Hepatocyte (in vitro differentiated cells): Measurements from ENCODE around the gene CMTR1. TPM values are rescaled to one million over a fixed set of nuclear protein-coding genes. Genes with fewer than 3 reads are reported as not detected.
A peak's percentile ranks its signal among the peaks of the same experiment; 100 is the strongest.

Experiments used
- DNase-seq: peaks from one replicate; pipeline ENCODE4 v3.0.0-alpha.2; 2016; ENCODE audit warnings: low spot score
- H2AFZ ChIP-seq: fragments of 200-600 bp; sonication (generic); 2 replicates; pipeline ENCODE4 v1.6.0; 2016; ENCODE audit warnings: antibody characterized with exemption, mild to moderate bottlenecking
- H3K27ac ChIP-seq: fragments of 200-600 bp; sonication (generic); 2 replicates; pipeline ENCODE4 v1.5.1; 2016; ENCODE audit warnings: mild to moderate bottlenecking
- H3K27me3 ChIP-seq: fragments of 200-600 bp; sonication (generic); 2 replicates; pipeline ENCODE4 v1.6.1; 2016
- H3K36me3 ChIP-seq: fragments of 200-600 bp; sonication (generic); replicated peaks from 2 replicates; pipeline ENCODE4 v1.5.1; 2016; ENCODE audit warnings: low read depth; ENCODE audit not compliant: insufficient read depth
- H3K4me1 ChIP-seq: fragments of 200-600 bp; sonication (generic); 2 replicates; pipeline ENCODE4 v1.5.1; 2016; ENCODE audit warnings: mild to moderate bottlenecking, moderate library complexity; ENCODE audit not compliant: insufficient read depth
- H3K4me2 ChIP-seq: fragments of 200-600 bp; sonication (generic); 2 replicates; pipeline ENCODE4 v1.6.0; 2016
- H3K4me3 ChIP-seq: fragments of 200-600 bp; sonication (generic); 2 replicates; pipeline ENCODE4 v1.5.1; 2016; ENCODE audit warnings: mild to moderate bottlenecking
- H3K79me2 ChIP-seq: fragments of 200-600 bp; sonication (generic); 2 replicates; pipeline ENCODE4 v1.6.0; 2017; ENCODE audit warnings: mild to moderate bottlenecking
- H3K9me2 ChIP-seq: fragments of 200-600 bp; sonication (generic); replicated peaks from 2 replicates; pipeline ENCODE4 v1.6.0; 2017; ENCODE audit warnings: mild to moderate bottlenecking; ENCODE audit not compliant: insufficient read depth
- H3K9me3 ChIP-seq: fragments of 200-600 bp; sonication (generic); 2 replicates; pipeline ENCODE4 v1.5.1; 2016; ENCODE audit warnings: low read depth, mild to moderate bottlenecking
- H4K20me1 ChIP-seq: fragments of 200-600 bp; sonication (generic); 2 replicates; pipeline ENCODE4 v1.6.0; 2016; ENCODE audit warnings: mild to moderate bottlenecking; ENCODE audit not compliant: insufficient read depth, poor library complexity, severe bottlenecking
- EZH2 ChIP-seq: fragments of 200-600 bp; sonication (generic); IDR thresholded peaks from 2 replicates; pipeline ENCODE4 v1.6.1; 2016; ENCODE audit warnings: antibody characterized with exemption, mild to moderate bottlenecking, borderline replicate concordance
- EZH2phosphoT487 ChIP-seq: fragments of 200-600 bp; sonication (generic); IDR thresholded peaks from one replicate; pipeline ENCODE4 v1.6.1; 2018; ENCODE audit warnings: antibody characterized with exemption, mild to moderate bottlenecking, low read depth, moderate library complexity; ENCODE audit not compliant: unreplicated experiment, severe bottlenecking
- WGBS: methylation state at CpG from one replicate; pipeline ENCODE4 v1.1.6; 2016; ENCODE audit warnings: low lambda C conversion rate; ENCODE audit errors: missing lambda C conversion rate; 5-methylcytosine and 5-hydroxymethylcytosine counted together
- polyA plus RNA-seq: library from polyadenylated mRNA; unstranded; fragments of >200 nt; fragmentation: Nextera tagmentation; extraction: Ambion mirVana; gene quantifications from 2 replicates; pipeline ENCODE4 v1.2.1, GENCODE V29; 2016
- total RNA-seq: library from RNA; depleted of rRNA; stranded (reverse); fragments of >200 nt; gene quantifications from 2 replicates; pipeline ENCODE4 v1.2.3, GENCODE V29; 2014
- TF ChIP-seq, protein P1 (sequence below): fragments of 200-600 bp; sonication (generic); IDR thresholded peaks from 2 replicates; pipeline ENCODE4 v1.5.1; 2016; ENCODE audit warnings: antibody characterized with exemption, mild to moderate bottlenecking; ENCODE audit not compliant: poor library complexity

Gene CMTR1
- total and polyA plus RNA-seq, 2 experiments from 2014 or later: 22.5 to 34.4 TPM

DNA sequence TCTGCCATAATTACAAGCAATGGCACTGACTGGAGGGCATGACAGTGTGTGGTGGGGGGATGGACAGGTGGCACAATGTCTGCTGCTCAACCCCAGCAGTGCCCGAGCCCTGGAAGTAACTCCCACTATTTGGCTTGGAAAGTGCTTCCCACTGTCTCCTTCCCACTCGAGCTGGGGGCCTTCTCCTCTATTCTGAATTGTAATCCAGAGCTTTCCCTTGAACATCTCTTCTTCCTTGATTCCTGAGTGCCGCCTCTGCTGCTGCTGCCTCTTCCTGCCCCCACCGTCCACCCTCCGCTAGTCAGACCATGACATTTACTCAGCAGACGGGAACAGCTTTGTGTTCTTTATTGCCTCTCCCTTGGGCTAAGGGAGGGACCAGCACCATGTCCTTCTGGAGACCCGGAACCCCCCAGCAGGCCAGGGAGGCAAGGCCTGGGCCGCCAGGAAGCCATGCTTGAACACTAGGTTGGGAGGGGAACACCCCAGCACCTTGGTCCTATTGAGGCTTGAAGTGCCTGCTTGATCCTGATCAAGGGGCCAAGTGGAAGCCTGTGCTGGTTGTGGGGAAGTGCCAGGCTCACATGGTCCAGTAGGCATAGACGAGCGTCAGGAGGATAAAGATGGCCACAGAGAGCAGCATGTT lies 49.7 kb downstream of the CMTR1 start:
- H3K27me3 ChIP-seq: no peaks in the 10 kb centered on the region
- no peaks in the 10 kb centered on the region for H3K9me2 ChIP-seq
- H3K4me2 ChIP-seq: no peak overlapping the region
- H3K79me2 ChIP-seq: no peaks in the 10 kb centered on the region
- H3K27ac ChIP-seq: no peak overlapping the region
- no peak overlapping the region for H3K4me3 ChIP-seq
- no peaks in the 10 kb centered on the region for H3K9me3 ChIP-seq
- no peaks in the 10 kb centered on the region for H3K36me3 ChIP-seq
- TF ChIP-seq, protein P1, sequence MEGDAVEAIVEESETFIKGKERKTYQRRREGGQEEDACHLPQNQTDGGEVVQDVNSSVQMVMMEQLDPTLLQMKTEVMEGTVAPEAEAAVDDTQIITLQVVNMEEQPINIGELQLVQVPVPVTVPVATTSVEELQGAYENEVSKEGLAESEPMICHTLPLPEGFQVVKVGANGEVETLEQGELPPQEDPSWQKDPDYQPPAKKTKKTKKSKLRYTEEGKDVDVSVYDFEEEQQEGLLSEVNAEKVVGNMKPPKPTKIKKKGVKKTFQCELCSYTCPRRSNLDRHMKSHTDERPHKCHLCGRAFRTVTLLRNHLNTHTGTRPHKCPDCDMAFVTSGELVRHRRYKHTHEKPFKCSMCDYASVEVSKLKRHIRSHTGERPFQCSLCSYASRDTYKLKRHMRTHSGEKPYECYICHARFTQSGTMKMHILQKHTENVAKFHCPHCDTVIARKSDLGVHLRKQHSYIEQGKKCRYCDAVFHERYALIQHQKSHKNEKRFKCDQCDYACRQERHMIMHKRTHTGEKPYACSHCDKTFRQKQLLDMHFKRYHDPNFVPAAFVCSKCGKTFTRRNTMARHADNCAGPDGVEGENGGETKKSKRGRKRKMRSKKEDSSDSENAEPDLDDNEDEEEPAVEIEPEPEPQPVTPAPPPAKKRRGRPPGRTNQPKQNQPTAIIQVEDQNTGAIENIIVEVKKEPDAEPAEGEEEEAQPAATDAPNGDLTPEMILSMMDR: no peak
- TF ChIP-seq EZH2 (no peak), EZH2phosphoT487 (no peak)
- no peak overlapping the region for H2AFZ ChIP-seq
- DNase-seq: no peak
- 92% methylated on average over 10 of the region's 10 CpGs for WGBS
- H4K20me1 ChIP-seq: no peaks in the 10 kb centered on the region
- no peaks in the 10 kb centered on the region for H3K4me1 ChIP-seq

GRCh38 chr6:37483252-37483901 lies 50.4 kb downstream of the CMTR1 start:
- Histone ChIP-seq H2AFZ (no peak overlapping the region), H3K4me3 (no peak overlapping the region), H3K4me2 (no peak overlapping the region), H3K4me1 (no peaks in the 10 kb centered on the region), H3K27me3 (no peaks in the 10 kb centered on the region), H3K36me3 (no peaks in the 10 kb centered on the region), H4K20me1 (no peaks in the 10 kb centered on the region), H3K27ac (no peak overlapping the region), H3K9me2 (no peaks in the 10 kb centered on the region), H3K79me2 (no peaks in the 10 kb centered on the region), H3K9me3 (no peaks in the 10 kb centered on the region)
- WGBS: 94% methylated on average over 11 of the region's 11 CpGs
- DNase-seq: no peak
- TF ChIP-seq, protein P1: no peak
- no peak for TF ChIP-seq EZH2

- no peaks in the 10 kb centered on the region for H3K27me3 ChIP-seq
- no peaks in the 10 kb centered on the region for H3K4me1 ChIP-seq
- H3K4me2 ChIP-seq: no peak overlapping the region
- no peaks in the 10 kb centered on the region for H3K36me3 ChIP-seq
- H3K9me2 ChIP-seq: no peaks in the 10 kb centered on the region
- H3K79me2 ChIP-seq: no peaks in the 10 kb centered on the region
- WGBS: 43% methylated on average over 20 of the region's 20 CpGs
- H3K4me3 ChIP-seq: no peak overlapping the region
- H3K27ac ChIP-seq: no peak overlapping the region
- H4K20me1 ChIP-seq: no peaks in the 10 kb centered on the region
- peak; percentile 79 for DNase-seq
- no peak for TF ChIP-seq EZH2
- TF ChIP-seq, protein P1: peak; percentile 88
- H3K9me3 ChIP-seq: no peaks in the 10 kb centered on the region
- no peak overlapping the region for H2AFZ ChIP-seq
Measured at GRCh38 chr6:37483917-37484785, 51.1 kb downstream of the CMTR1 start.
